GM21515 (cell line): ENCODE measurements around the gene ZNF205.

Experiments
- ATAC-seq: cut with Tn5 transposase; IDR thresholded peaks from one replicate; pipeline ENCODE4 v1.9.1; 2021; ENCODE audit not compliant: unreplicated experiment

Gene ZNF205

DNA sequence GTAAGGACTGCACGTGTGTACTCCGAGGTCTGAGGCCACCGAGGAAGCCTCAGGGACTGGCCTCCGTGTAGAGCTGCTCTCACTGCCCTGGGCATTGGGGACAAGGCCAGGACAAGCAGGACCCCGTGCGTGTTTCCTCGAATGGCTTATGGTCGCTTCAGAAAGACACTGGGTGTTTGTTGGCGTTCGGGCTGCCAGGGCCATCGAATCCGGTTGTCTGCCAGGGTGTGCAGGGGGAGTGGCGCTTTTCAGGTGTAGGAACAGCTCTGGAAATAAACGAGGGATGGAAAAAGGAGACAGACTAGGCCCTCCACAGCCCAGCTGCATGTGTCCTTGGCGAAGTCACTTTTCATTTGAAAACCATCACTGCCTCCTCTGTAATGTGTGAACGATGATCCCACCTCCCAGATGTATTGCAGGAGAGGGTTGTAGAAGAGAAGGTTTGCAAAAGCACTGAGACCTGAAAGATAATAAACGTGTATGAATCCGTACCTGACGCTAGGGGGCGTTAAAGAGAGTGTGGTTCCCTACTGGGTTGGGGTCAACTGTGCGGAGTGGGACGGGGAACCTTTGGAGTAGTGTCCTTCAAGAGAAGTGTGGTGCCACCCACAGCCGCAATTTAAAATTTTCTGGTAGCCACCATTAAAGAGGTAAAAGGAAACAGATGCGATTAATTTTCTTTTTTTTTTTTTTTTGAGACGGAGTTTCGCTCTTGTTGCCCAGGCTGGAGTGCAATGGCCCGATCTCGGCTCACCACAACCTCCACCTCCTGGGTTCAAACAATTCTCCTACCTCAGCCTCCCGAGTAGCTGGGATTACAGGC is 11.2 kb upstream of the ZNF205 start:
- ATAC-seq, result no peak

DNA sequence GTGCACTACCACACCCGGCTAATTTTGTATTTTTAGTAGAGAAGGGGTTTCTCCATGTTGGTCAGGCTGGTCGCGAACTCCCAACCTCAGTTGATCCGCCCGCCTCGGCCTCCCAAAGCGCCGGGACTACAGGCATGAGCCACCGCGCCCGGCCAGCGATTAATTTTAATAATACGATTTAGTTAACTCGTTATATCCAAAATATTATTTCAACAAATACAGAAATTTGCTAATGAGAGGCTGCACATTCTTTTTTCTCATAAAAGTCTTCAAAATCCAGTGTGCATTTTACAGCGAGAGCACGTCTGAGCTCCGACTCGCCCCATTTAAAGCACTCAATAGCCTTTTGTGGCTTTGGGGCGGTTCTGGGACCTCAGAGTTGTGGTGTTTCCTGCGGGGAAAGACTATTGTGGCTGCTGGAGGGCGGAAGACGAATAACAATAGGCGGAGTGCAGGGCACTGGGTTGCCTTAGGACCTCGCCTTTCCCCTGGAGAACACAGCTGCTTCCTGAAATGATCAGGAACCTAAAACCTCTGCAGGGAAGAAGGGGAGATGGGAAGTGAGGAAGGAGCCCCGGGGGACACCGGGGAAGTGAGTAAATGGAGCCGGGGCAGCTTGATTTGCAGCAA is 10.4 kb upstream of the ZNF205 start:
- ATAC-seq, result no peak

DNA sequence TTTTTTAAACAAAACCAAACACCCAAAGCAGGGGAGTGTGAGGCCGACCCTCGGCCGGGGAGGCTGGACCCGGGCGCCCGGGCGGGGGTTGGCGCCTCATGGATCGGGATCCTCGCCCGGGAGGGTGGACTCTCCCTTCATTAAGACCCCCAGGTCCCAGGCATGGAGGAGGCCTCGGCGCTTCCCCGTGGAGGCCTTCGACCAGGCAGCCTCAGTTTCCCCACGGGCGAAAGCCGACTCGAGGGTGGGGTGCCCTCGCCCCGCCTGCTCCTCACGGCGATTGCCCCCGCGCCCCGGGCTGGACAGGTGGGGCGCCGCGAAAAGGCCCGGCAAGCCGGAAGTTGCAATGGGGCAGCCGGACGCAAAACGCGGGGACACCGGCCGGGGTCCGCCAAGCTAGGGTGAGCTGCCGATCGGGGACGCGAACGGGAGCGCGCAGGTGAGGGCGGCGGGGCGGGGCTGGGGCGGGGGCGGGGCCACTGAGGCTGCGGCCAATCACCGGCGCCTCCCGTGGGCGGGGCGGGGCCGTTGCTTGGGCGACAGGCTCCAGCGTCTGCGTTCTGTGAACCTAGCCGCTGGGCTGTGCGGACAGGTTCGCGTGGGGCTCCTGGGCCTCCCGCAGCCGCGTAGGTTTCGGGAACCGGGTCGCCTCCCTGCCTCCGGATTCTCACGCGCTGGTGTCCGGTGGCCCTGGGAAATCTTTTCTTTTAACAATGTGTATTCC is 6.0 kb upstream of the ZNF205 start:
- peak; percentile 79 for ATAC-seq

DNA sequence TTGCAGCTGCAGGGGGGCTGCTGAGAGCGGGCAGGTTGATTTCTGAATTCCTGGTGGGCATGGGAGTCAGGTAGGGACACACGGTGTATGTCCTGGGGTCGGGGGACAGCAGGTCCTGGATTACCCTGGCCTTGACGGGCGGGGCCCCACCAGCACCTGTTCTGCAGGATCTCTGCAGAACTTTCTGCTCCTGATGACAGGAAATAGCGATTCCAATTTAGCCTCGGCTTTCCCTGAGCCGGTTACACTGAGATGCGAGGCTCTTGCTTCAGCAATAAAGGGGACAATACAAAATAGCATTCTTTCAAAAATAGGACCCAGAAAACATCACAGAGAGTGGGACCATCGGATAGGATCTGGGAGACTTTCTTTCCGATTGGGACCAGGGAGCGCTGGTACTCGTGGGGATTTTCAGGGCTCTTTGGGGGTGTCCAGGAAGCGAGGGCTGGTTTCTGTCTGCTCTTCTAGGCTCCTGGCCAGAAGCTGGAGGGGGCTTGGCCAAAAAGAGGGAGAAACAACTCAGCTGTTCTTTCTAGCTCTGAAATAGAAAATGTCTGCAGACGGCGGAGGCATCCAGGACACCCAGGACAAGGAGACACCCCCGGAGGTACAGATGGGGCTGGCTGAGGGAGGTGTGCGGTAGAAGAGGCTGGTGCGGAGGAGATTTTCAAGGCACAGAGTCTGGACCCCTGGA is 642 bp downstream of the ZNF205 start:
- no peak for ATAC-seq

DNA sequence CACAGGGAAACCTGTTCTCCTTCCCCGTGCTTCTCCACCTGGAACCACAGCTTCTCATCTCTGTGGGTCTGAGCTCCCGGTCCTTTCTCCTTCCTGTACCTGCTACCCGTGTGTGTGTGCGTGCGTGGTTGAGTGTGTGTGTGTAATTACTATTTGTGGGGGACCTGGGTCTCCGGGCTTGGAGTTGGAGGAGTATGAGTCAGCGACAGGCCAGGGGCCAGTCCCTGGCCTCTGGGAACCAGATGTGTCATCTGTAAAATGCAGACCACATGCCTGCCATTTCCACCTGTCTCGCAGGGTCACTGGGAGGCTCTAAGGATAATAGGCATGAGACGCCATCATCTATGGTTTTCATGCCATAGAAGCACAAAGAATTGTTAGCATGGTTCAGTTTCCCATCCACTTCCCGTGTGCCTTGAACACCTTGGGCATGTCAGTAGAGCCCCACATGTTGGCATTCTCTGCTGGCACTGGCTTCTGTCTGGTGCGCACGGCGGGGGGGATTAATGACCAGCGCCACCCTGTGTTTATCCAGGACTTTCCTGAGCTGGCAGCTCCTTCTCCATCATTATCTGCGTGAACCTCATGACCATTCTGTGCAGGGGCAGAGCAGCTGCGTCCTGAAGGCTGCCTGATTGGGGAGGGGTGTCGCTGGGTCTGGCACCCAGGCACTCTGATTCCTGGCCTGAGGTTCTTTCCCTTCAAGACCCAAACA is 1.5 kb downstream of the ZNF205 start:
- ATAC-seq, result no peak

DNA sequence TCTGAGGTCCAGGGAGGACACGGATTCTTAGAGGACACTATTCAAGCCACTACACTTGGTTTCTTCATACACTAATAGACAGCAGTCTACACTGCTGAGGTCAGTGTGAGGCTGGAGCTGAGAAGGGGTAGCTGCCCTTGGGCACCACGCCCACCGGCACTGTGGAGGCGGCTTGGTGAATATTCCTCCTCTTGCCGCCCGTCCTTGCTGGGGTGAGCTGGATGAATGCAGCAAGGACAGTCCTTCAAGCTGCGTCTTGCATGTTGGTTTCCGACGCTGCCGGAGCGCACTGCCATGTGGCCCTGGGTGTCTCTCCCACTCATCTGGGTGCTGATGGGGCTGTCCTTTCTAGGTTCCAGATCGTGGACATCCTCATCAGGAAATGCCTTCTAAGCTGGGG is 2.6 kb downstream of the ZNF205 start:
- ATAC-seq, result no peak

DNA sequence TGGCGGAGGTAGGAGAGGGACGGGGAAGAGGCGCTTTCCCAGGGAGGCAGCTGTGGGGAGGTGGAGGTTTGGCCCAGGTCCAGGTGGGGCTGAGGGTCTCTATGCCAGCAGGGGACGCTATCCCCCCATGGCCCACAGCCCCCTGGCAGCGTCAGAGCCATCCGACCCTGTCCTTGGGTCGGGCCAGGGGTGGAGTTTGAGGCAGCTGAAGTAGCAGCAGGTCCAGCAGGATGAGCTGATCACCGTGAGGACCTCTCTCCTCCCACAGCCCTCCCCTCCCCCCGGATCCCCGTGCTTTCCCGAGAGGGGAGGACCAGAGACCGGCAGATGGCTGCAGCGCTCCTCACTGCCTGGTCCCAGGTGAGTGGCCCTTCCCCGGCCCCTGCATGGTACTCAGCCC is 3.2 kb downstream of the ZNF205 start:
- ATAC-seq, result no peak

DNA sequence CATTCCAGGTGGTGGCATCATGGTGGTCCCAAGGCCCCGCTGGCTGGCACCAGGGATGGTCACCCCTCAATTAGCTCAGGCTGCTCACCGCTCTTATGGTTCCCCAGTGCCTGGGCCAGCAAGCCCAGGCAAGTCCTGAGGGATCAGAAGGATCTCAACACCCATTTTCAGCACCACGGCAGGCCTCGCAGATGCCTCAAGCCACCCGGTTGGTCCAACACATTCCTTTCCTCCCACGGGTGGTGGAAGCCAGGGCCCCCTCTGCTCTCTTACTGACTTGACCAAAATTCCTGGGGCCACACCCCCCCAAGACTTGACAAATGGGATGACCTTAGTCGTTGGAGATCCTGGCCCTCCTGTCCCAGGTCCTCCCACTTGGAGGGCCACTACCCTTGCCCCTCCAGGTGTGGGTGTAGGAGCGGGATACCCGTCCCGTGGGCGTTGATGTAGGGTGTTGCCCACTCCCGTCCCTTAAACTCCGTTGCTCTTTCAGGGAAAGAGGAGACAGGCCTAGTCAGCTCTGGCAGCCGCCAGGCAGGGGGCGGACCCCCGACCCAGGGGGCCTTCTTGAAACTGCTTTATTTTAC is 5.9 kb downstream of the ZNF205 start:
- no peak for ATAC-seq

DNA sequence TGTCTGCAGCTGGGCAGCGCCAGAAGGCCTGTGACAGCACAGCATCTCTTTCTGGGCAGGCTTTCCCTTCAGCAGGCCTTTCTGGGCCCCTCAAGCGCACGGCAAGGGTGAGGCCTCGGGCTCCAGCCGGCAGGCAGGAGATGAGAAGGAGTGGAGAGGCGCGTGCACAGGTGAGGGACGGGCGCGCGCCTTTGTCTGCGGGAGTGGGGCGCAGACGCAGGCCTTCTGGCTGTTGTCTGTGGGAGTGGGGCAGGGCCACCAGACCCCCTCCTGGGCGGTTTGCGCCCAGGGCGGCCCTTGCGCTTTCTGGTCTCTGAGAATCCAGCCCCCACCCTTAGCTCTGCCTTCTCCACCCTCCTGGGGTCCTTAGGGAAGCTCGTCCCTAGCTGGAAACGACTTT is 6.5 kb downstream of the ZNF205 start:
- ATAC-seq, result no peak

DNA sequence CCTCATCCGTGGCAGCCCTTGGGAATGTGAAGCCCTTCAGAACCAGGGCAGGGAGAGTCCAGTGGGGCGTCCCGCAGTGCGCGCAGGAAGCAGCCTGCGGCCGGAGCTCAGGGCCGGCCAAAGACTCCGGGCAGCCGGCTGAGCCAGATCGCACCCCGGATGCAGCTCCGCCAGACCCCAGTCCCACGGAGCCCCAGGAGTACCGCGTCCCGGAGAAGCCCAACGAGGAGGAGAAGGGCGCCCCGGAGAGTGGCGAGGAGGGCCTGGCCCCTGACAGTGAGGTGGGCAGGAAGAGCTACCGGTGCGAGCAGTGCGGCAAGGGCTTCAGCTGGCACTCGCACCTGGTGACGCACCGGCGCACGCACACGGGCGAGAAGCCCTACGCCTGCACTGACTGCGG is 6.9 kb downstream of the ZNF205 start:
- ATAC-seq, result no peak

DNA sequence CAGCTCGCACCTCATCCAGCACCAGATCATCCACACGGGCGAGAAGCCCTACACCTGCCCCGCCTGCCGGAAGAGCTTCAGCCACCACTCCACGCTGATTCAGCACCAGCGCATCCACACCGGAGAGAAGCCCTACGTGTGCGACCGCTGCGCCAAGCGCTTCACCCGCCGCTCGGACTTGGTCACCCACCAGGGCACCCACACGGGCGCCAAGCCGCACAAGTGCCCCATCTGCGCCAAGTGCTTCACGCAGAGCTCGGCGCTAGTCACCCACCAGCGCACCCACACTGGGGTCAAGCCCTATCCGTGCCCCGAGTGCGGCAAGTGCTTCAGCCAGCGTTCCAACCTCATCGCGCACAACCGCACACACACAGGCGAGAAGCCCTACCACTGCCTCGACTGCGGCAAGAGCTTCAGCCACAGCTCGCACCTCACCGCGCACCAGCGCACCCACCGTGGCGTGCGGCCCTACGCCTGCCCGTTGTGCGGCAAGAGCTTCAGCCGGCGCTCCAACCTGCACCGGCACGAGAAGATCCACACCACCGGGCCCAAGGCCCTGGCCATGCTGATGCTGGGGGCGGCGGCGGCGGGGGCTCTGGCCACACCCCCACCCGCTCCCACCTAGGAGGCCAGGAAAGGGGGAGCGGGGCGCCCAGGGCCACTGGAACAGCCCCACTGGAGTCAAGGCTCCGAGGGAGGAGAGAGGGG is 7.5 kb downstream of the ZNF205 start:
- ATAC-seq, result no peak

DNA sequence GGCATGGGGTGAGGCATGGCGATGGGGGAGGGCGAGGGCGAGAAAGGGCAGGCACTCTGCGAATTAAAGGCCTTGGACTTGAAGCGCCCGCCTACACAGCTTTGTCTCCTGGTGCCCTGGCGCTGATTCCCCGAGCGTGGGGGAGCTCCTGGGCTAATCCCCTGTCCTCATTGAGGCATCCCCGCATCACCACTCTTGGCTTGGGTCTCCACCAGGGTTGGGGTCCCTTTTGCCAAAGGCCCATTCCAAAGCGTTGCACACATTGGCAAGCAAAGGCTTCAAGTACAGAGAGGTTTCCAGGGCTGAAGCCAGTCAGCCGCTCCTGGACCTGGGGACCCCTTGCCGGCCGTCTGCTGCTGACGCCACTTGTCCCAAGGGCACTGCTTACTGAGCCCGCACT is 8.0 kb downstream of the ZNF205 start:
- no peak for ATAC-seq

DNA sequence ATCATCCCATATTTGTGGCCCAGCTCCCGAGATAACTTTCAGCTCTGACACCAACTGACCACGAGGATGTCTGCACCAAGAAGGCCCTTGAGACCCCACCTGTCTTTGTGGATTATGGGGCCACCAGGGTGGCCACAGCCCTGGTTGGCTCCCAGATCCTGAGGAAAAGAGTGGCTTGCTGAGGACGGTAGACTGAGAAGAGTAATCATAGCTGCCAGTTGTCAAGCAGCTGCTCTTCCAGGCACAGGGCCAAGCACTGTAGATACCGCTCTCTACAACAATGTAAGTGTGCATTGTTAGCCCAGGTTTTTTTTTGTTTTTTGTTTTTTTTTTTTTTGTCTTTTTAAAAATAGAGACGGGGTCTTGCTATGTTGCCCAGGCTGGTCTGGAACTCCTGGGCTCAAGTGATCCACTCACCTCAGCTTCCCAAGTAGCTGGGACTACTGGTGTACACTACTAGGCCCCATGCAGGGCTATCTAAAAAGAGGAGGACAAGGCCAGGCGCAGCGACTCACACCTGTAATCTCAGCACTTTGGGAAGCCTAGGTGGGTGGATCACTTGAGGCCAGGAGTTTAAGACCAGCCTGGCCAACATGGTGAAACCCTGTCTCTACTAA is 9.6 kb downstream of the ZNF205 start:
- no peak for ATAC-seq

DNA sequence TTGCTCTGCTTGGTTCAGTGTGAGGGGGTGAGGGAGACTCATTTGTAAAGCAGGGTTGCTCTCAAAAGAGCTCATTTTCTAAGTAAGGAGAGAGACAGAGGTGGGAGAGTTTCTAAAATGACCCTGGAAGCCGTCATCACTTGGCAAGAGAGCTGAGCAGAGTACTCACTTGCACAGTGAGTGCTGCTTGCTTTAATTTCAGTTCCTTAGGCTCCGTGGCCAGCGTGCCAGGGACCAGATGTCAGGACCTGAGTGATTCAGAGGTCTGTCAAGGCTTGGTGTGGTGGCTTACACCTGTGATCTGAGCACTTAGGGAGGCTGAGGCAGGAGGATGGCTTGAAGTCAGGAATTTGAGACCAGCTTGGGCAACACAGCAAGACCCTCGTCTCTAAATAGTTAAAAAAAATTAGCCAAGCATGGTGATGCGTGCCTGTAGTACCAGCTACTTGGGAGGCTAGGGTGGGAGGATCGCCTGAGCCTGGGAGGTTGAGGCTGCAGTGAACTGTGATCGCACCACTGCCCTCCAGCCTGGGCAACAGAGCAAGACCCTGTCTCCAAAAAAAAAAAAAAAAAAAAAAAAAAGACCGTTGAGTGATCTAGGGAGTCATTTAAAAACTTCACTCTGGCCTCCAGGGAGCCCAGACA is 10.7 kb downstream of the ZNF205 start:
- no peak for ATAC-seq

DNA sequence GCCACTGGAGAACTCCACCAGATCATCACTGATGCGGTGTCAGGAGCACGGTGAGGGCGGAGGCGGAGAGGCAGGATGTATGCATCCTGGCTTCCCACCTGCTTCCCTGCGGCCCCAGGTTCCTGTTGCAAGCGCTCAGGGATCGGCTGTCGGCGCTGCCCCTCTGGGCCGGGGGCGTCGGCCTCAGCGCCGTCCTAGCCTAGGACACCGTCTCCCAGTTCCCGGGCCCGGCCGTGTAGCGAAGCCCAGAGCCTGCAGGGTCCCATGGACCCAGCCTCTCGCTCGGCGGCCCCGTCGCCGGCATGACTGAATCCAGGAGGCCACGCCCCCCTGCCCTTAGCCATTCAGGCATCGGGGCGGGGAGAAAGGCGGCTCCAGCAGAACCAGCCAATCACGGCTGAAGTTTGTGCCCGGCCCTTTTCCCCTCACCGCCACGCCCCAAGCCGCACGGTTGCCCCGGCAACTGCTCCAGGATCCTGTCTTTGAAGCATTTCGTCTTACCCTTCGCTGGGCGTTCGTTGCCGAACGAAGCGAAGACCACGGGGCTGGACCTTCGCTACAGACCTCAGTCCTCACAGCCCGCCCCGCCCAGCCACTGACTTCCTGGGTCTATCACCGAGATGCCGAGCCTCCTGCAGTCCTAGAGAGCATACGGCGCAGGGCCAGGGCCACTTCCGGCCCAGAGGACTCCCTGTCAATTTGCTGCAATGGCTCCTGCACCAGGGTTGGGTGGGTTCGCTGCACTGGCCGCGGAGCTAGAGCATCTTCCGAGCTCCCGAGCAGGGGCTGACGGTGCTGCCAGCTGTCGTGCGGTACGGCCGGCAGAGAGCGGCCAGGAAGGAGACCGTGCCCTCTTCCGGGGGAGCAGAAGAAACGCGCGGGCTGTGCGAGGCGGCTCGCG is 11.8 kb downstream of the ZNF205 start:
- ATAC-seq, result peak; percentile 78

DNA sequence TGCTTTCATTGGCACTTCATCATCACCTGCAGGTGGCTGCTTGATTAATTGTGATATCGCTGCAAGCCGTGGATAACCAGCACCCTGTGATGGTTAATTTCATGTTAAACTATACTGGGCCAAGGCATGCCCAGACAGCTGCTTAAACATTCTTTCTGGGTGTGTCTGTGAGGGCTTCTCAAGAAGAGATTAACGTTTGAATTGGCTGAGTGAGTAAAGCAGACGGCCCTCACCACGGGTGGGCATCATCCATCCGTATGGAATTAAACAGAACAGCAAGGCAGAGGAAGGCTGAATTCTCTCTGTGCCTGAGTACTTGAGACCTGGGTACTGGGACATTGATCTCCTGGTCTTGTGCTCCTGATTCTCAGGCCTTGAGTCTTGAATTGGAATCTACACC is 15.4 kb downstream of the ZNF205 start:
- ATAC-seq, result no peak

DNA sequence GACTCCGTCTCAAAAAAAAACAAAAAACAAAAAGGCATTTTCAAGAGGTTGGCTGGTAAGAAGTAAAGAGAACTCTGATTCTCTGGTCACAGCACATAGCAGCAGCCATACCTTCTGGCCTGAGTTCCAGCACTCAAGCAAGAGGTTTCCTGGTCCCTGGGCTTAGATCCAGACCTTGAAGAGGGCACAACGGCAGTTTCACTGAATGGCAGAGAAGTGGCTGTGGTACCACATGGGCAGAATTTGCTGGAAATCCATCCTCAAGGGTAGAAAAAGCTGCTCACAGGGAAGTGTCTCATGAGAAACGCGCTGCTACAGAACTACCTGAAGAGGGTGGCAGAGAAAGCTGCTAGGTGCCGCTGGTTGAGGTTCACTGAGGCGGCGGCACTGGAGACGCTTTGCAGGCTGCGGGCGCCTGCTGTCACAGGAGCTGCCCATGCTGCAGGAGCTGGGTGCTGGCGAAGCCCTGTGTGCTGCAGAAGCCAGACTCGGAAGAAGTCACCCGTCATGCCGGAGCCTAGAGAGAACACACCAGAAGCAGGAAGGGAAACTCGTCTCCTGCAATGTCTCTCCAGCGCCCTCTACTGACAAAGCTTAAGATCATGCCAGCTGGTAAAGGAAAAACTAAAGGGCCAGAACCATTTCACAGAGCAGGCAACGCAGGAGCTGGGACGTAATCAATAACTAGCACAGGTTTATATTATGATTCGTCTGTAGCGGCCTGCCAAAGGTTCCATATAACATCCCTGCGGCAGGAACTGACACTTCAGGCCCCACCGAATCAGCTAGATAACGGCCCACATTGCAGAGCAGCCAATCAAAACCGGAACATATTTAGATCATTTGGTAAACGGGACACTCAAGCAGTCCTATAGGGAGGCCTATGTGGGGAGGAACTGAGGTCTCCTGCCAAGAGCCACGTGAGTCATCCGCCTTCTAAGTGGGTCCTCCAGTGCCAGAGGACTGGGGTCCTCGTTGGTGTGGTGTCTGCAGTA is 17.0 kb downstream of the ZNF205 start:
- ATAC-seq, result no peak
